H1 (cell line): ENCODE measurements around the gene ATP9B. TPM values are rescaled to one million over a fixed set of nuclear protein-coding genes. Genes with fewer than 3 reads are reported as not detected.

ENCODE experiments used
- CBX5 ChIP-seq: fragments of 300-800, 300-1000 bp; sonication (generic); IDR thresholded peaks from 2 replicates; pipeline ENCODE4 v1.7.1; 2016; ENCODE audit warnings: antibody characterized with exemption, low read length, low read depth
- MAFK ChIP-seq: IDR thresholded peaks from 2 replicates; pipeline ENCODE4 v1.6.1; 2012; ENCODE audit warnings: low read depth, mild to moderate bottlenecking, improper control_type of control experiment, low read length
- TEAD4 ChIP-seq: IDR thresholded peaks from 2 replicates; pipeline ENCODE4 v1.6.1; 2012; ENCODE audit warnings: low read depth, low read length, inconsistent platforms, mixed read lengths
- polyA plus RNA-seq, 7 experiments: library from polyadenylated mRNA; depleted of rRNA in 3 of 7; stranded (reverse) in 5 of 7; unstranded in 2 of 7; fragments of >200 nt in 5 of 7; fragments of 200-250 nt in 2 of 7; gene quantifications; 1 replicate in 5 of 7; 2 replicates in 1 of 7; 4 replicates in 1 of 7; pipeline versions ENCODE4 v1.2.1 to v1.2.3, GENCODE V29; 2011 to 2013; ENCODE audit warnings: missing spikeins in 2 of 7, mixed read lengths in 2 of 7
- total RNA-seq: library from RNA; stranded (reverse); fragmentation: NEBNext Ultra II Directional; extraction: Animal tissue kit (Norgen Biotek cat#: 25700); gene quantifications from 2 replicates; pipeline ENCODE4 v1.2.1, GENCODE V29; 2021

ATP9B gene
- total and polyA plus RNA-seq, 2 of the 8 experiments (the other 6 are each of a cell fraction or from before 2014, with no cell fraction given) = 15.1 to 21.7 TPM

GRCh38 chr18:79210002-79210910 lies 141.1 kb downstream of the ATP9B start (continued):
- no peak for TF ChIP-seq MAFK
- TF ChIP-seq TEAD4 = no peak
- no peak for TF ChIP-seq CBX5
